SK-N-MC (cell line): Measurements from ENCODE around the gene RNU7-1.

Source experiments
- EZH2 ChIP-seq: fragments of 200-600 bp; sonication (generic); IDR thresholded peaks from one replicate; pipeline ENCODE4 v1.6.1; 2017; ENCODE audit warnings: antibody characterized with exemption
- FOXP2 ChIP-seq: optimal IDR thresholded peaks from 2 replicates; pipeline ENCODE3; 2011; ENCODE audit warnings: mild to moderate bottlenecking, moderate library complexity; ENCODE audit not compliant: insufficient read depth; ENCODE audit errors: extremely low read length, control extremely low read depth
- POLR2AphosphoS5 ChIP-seq: IDR thresholded peaks from 2 replicates; pipeline ENCODE4 v1.6.1; 2012; ENCODE audit warnings: mild to moderate bottlenecking, low read depth, low read length, borderline replicate concordance

GRCh38 chr12:6965714-6966113 is 22.1 kb downstream of the RNU7-1 start:
- TF ChIP-seq EZH2 (no peak), POLR2AphosphoS5 (no peak), FOXP2 (no peak)
